Stimulated activated CD4-positive, alpha-beta T cell treated with anti-CD3 and anti-CD28 coated beads, Interleukin-12 subunit alpha, Interleukin-12 subunit beta, amount 100 ng/mL, for 48 hours (primary cell): ENCODE results near the gene MRPS21.

Source experiments
- DNase-seq, 3 donors: peaks; one replicate each; pipeline ENCODE4 v3.0.0-alpha.2; 2020; ENCODE audit warnings: low read depth in 2 of 3, low spot score in 1 of 3

The MRPS21 gene

DNA sequence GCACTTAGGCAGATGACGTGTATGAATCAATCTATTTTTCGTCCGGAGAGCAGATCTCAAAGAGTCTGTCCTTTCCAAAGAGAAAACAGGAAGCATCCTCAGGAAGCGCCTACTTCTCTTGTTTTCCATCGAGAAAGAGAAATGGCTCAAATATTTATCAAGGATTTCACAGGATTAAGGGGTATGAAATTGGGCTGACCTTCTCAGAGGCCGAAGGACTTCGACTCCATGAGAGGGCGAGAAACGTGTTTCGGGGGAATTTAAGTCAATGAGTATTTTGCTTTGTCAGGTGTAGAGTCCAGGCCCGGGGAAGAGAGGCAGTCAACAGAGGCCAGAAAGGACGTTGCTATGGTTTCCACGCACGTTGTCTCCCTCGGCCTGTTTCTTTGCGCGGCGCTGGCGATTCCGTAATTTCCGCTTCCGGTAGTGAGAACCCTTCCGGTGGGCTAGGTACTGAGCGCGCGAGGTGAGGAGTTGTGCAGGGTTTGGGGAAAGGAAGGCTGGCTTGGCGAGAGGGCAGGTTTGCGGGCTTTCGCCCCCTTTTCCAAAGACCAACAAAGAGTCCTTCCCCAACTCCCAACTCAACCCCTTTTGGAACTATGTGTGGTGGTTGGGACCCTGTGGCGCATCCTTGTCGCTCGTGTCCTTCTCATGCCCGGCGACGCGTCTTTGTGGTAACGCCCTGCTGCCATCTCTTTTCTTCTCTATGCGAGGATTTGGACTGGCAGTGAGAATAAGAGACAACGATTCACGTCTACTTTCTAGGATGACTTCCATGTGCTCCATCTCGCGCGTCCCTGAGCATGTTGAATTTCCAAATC lies at the start of gene MRPS21:
MRPS21 (plus strand) TSS at position 429 of the 821 bp plus-strand sequence. CDS start 506 bp downstream, outside the sequence.
- peak; percentile 78 to 85 (median 83) for DNase-seq

DNA sequence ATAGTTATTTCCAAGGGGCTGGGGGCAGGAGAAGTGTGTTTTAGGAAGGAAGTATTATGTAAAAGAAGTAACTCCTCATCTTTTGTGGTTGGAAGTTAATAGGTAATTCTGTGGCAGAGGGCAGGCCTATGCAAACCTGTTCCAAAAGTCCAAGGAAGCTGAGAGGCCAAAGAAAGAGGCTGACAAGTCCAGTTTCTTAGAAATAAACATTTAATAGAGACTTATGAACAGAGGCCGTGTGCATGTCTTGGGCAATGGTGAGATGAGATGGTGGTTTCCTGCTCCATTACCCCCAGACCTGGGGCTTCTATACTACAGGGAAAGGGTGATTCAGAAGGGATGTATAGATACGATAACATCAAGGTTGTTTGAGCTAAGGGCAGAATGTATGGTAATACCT lies 43.7 kb upstream of the MRPS21 start:
- DNase-seq, result no peak

DNA sequence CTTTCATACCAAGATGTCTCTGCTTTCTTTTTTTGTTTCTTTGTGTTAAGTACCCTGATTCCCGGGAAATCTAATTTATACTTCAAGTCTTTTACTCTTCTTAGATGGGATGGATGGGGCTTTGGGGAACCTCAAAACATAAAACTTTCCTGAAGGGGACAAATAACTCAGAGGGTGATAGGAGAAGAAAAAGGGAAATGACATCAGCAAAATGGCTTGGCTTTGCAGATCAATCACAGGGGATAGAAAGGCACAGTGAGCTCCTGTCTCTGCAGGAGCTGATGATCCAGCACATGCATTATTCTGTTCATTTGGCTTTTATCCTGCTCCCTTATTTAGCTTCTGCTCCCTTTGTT lies 37.5 kb upstream of the MRPS21 start:
- DNase-seq, result no peak

DNA sequence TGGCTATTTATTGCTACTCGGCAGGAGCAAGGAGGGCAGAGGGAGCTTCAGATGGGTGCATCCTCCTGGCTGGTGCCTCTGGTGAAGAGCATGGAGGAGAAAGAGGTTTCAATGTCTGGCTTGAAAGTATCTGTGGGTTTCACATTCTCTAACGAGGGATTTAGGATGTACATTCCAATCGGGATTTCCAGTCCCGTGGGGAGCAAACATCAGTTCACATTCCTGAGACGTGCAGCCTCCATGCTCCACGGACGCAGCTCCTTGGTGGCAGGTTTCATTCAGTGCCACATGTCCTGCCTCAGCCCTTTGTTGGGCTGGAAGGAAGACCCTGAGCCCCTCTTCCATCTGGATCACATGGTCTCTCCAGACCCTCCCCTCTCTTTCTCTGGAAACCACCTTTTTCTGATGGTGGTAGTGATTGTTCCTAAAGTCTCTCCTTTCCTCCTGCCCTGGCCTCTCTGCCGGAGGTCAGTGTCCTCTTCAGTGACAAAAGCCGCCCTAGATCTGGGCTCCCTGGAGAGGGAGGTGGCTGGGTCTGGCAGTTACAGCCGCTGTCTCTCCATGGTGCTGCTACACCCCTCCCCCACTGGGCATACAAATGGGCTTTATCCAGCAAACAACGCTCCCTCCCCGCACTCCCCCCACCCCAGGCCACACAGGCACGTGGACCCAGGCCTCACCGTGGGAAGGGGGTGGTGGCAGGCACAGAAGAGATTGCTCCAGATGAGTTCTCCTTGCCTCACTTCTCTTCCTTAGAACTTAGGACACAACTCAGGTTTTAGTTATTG lies 36.9 kb upstream of the MRPS21 start:
- DNase-seq, result no peak

DNA sequence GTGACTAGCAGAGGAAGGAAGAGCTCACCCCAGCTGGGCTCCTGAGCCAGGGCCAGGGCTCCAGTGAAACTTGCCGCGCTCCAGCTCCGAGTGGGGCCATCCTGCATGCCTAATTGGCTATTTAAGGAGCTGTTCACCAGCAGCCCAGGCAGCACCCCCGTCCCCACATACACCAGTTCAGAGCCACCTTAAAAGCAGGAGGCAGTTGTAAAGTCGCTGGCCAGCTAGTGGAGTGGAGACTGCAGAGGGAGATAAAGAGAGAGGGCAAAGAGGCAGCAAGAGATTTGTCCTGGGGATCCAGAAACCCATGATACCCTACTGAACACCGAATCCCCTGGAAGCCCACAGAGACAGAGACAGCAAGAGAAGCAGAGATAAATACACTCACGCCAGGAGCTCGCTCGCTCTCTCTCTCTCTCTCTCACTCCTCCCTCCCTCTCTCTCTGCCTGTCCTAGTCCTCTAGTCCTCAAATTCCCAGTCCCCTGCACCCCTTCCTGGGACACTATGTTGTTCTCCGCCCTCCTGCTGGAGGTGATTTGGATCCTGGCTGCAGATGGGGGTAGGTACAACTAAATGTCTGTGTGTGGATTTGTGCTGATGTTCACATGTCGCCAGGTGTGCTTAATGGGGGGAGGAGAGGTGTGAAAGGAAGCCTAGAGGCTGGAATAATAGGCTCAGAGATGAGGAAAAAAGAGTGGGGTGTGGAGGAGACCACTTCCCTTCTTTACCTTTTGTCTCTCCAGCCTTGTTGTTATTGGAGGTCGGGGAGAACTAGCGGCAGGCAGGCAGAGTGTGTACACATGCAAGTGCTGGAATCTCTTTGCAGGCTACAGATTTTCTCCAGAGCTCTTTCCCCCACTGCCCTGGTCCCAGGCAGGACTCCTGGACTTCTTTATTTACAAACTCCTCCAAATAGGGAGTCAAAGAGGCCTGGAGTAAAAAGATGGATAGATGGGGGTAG lies 35.8 kb upstream of the MRPS21 start, which contains the start of gene CA14:
CA14 (plus strand) TSS at position 151 of the 962 bp plus-strand sequence; CDS start at position 506, 355 bp downstream.
- no peak for DNase-seq

DNA sequence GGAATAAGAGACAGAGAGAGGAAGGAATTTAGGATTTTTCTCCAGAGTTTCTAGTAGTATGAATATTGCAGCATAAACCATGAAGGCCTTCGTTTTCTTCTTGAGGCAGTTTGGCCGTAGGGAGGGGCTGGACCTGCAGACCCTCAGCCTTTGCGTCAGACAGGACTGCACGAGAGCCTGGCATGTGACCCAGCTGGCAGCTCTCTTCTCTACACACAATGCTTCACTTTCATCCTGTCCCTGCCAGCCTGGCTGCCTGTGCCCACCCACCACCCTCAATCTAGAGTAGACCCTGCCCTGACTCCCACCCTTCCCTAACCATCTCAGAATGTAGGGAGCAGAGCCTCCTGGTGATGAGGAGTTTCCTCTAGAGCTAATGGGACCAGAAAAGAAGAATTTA lies 34.4 kb upstream of the MRPS21 start:
- DNase-seq, result no peak

DNA sequence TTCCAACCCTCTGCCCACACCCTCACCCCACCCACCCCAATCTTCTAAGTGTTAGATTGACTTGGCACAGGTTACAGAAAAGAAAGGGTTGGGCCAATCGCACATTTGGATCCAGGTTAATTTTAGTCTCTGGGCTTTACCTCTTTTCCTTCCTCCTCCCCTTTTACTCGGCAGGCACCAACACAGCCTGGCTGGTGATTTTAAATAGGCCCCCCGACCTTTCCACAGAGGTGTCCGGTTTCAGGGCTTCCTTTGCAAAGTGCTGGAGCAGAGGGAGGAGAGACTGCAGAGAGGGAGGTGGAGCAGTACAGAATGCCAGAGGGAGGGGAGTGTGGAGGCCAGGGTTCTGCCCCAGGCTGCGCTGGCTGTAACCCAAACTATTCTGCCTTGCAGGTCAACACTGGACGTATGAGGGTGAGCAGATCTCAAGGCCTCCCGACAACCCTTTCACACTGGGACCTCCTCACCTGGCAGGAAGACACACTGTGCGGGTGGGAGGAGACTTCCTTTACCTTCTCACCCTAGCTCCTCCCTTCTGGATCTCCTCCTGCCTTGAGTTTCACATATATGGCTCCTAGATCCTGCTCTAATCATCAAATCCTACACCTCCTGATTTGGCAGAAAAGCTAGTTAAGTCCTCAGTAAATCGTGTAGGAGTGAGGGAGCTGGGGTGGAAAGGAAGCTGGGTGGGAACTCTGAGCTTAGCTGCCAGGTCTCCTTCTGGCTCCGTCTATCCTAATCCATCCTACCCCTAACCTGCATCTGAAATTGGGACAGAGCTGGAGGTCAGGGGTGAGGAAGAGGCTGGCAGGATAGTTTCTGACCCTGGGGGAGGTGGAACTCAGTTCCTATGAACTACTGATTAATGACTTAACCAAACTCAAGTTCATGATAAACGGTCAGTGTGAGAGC lies 33.6 kb upstream of the MRPS21 start:
- DNase-seq, result no peak

DNA sequence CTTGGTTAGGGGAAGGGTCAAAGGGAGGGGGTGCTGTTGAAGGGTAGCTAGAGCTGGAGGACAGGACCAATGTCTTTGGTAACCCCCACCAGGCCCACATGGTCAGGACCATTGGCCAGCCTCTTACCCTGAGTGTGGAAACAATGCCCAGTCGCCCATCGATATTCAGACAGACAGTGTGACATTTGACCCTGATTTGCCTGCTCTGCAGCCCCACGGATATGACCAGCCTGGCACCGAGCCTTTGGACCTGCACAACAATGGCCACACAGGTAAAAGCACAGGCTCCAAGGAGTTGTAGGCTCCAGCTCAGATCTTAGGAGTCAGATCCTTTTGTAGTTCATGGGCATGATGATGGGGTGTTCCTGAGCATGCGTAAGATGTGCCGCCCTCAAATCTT lies 32.3 kb upstream of the MRPS21 start:
- DNase-seq, result no peak

DNA sequence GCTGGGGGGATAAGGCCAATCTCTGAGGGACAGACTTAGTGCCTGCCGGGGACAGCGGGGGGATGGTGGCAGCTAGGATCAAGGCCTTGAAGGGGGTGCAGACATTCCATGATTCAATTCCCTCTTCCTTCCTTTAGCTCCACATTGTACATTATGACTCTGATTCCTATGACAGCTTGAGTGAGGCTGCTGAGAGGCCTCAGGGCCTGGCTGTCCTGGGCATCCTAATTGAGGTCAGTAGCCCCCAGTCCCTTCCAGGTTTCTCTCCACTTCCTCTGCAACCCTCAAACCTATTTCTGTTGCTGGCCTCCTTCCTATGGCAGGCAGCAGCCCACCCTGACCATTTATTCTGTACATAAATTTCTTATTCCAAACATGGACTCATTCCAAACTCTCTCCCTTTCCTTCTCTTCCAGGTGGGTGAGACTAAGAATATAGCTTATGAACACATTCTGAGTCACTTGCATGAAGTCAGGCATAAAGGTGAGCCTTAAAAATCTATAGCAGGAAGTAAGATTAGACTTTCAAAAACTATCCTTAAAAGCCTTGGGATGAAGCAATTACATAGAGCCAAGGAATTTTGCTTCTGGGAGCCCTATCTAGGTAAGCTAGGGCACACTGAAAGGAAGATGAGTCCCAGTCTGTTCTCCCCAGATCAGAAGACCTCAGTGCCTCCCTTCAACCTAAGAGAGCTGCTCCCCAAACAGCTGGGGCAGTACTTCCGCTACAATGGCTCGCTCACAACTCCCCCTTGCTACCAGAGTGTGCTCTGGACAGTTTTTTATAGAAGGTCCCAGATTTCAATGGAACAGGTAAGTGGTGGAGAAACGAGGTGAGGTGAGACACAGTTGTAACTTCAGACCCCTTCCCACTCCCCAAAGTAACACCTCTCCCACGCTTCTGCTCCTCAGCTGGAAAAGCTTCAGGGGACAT lies 31.0 kb upstream of the MRPS21 start:
- no peak for DNase-seq

DNA sequence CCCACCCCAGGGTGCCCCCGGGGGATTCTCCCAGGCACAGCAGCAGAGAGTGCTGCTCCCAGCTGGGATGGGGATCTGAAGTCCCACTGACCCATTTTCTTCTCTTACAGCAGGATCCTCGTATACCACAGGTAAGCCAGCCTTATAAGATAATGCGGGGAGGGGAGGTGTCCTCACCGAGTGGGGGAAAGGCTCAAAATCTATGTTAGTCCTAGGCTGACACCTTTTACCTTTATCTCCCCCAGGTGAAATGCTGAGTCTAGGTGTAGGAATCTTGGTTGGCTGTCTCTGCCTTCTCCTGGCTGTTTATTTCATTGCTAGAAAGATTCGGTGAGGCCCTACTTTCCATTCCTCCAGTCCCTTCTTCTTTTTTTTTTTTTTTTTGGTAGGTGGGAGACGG lies 30.1 kb upstream of the MRPS21 start:
- DNase-seq, result no peak

DNA sequence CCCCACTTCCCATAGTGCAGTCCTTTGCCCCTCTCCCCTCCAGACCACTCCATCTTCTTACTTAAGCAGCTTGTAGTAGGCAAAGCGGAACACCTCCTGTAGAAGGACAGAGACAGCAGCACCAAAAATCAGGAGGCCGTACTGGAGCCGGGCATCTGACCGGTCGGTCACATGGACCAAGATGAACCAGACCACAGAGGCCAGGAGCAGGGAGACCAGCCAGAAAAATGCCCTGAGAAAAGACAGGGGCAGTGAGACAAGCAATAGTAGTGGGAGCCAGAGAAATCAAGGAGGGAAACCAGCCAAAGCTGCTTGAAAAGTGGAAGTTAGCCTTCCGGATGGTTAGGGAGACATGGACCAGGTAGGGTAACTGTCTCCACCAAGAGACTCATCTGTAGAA lies 25.8 kb upstream of the MRPS21 start:
- DNase-seq, result no peak

DNA sequence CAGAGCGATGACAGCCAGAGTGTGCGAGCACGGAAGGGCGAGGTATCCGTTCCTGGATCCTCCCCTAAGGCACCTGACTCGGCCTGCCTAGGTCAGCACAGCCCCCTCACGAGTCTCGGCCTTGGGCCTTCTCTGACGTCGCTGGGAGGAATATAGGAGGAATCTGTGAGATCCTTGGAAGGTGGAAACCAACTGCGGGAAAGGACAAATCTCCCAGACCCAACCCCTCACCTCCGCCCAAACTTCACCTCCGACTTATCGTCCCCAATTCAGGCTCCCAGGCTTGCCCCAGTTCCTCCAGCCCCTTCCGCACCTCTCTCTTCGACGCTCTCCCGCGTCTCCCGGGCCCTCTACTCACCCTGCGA lies 25.3 kb upstream of the MRPS21 start:
- DNase-seq, result peak in 1 of 3 donors; percentile 9

DNA sequence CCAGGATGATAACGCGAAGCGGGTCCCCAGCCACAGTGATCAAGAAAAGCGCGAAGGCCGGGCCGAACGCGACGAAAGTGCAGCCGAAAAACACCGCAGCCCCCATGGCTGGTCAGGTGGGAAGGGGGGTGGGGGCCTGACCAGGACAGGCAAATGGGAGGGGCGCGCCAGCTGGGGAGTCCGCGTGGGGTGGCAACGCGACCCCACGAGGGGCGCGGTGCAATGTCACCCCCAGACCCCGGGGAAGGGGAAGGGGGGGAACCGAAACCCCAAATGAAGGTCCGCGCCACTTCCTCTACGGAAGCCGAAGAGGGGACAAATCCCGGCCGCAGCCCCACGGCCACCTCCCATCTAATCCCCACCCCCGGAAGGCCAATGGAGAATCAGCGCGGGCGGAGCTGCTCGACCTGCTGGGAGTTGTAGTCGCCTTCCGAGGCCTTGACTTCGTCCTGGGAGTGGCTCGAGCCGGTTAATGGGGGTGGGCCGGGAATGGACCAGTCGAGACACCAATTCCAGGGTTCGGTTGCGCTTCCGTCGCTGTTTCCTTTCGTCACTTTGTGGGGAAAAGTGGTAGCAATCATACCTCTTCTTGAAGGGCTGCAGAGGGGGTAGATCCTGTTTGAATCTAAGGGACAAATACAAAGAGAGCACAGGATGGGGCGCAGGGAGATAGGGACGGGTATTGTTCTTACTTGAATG lies 24.8 kb upstream of the MRPS21 start, which contains the start of gene APH1A:
APH1A (minus strand) TSS at position 312 of the 699 bp plus-strand sequence; CDS start at position 106, 206 bp downstream.
- DNase-seq, result peak; percentile 89 to 93 (median 91)

DNA sequence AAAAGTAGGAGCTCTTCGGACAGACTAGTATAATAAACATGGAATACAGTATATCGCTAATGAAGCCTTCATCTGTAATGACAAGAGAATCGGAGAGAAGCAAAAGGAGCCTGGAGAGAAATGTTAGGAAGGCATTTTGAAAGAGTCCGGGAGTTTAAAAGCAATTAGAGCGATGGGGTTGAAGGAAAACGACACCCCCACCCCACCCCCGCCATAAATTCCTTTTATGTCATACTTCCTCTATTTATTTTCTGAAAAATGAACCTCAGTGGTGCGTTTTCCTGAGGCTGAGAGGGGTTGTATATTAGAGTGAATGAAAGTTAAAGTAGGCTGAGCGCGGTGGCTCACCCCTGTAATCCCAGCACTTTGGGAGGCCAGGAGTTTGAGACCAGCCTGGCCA lies 24.2 kb upstream of the MRPS21 start:
- no peak for DNase-seq

DNA sequence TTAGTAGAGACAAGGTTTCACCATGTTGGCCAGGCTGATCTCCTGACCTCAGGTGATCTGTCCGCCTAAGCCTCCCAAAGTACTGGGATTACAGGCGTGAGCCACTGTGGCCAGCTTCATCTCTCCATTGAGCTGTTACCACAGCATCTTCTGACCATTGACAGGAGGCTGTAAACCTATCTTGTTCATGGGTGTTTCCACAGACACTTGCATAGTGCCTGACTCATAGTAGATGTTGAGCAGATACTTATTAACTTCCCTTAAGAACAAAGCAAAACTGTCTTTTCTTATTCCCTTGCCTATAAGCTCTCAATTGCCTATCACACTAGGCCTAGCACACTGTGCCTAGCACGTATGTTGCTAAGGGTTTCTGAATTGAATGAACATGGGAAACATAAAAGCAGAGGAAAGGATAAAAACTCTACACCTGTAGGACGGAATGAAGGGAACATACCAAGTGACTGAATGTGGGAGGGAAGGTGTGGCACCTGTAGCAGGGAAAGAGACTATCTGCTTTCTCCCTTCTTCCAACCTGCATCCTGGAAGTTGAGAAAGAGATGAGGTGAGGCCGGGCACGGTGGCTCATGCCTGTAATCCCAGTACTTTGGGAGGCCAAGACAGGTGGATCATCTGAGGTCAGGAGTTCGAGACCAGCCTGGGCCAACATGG lies 22.2 kb upstream of the MRPS21 start:
- no peak for DNase-seq

DNA sequence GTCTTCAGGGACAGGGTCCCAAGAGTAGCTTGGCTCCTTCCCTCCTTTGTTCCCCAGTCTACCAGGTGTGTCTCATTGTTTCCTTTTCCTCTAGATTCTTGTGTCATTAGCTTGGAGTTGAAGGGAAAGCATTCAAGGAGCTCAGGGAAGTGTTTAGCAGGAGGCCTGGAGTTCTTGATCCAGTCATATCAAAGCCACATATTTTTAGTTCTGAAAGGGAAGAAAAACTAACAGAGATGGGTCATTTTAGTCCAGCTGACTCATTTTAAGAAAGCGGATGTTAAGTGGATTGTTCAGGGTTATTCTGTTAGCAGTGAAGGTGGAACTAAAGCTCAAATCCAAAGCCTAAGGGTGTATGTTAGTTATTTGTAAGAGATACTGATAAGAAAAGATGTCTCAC lies 20.4 kb upstream of the MRPS21 start:
- DNase-seq, result no peak

DNA sequence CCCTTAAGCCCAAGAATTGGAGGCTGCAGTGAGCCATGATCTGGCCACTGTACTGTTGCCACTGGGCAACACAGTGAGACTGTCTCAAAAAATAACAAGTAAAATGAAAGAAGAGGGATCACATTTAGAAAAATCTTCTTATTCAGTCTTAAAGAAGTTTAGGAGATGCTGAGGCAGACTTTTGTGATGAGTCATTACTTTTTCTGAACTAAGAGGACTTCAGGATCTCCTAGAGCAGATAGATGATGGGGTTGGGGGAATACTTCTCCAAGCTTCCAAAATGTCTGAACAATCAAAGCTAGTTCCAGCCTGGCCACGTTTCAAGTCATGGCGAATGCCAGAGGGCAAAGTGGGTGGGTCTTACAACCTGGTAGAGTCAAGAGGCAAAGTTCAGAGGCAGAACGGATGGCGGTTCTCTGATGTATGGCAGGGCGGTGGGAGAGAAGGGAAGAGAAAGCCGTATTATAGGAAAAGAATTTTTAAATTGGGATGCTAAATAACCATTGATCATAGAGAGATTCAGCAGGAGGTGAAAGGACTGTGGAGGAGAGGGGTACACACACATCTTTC lies 13.4 kb upstream of the MRPS21 start:
- no peak for DNase-seq
